GM19193 (cell line): ENCODE measurements around the gene C4orf50.

Experiments
- POLR2A ChIP-seq: IDR thresholded peaks from 4 replicates; pipeline ENCODE4 v1.6.1; 2011; ENCODE audit not compliant: insufficient read depth, insufficient read length; ENCODE audit errors: extremely low read depth

The C4orf50 gene

DNA sequence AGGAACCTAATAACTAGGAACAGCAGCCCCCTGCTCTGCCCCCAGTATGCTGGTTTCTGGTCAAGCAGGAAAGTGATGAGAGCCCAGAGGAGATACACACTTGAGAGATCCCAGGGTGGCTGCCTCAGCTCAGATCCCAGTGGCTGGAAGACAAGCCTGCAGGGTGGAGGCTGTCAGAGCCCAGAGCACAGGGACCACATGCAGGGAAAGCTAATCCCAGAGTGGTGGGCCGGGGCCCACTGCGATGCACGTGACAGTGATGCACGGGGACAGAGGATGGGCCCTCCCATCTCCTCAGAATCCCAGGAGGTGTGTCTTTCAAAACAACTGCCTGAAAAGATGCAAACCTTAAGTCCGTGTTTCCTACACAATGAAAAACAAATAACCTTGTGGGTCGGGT is 96.2 kb downstream of the C4orf50 start:
- TF ChIP-seq POLR2A, result no peak

DNA sequence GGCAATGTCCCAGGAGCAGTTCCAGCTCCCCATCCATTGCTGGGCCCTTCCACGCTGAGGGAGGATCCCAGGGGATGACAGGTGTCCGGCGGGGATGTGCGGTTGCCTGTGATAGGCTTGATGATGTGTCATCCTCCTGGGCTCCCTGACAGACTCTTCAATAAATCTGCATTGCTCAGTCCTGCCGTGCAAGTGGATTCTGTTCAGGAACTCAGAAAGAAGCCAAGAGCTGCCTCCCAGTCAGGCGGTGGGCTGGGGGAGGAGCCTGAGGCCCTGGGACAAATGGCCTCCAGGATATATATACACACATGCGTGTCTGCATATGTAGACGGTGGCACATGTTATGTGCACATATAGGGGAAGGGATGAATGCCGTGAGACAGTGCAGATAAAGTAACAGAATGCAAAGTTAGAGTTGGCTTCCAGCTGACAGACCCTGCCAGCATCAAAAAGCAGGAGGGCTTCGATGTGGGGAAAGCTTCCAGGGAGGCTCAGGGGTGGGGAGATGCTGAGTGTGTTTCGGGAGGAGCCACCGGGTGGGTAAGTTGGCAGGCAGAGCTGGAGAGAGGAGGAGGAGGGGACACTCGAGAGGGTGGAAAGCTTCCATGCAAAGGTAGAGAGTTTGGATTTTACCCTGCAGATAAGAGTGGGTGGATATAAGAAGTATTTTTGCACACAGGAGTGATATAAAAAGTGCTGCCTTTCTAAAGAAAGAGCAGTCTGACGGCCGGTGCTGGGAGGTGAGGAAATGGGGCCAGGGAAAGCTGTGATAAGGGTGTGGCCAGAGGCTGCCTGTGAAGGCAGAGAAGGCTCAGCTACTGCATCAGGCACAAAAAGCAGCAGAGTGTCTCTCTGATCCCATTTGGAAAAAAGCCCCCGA is 96.9 kb downstream of the C4orf50 start:
- no peak for TF ChIP-seq POLR2A

- no peak for TF ChIP-seq POLR2A
Measured at GRCh38 chr4:5919571-5919970, 98.7 kb downstream of the C4orf50 start.

DNA sequence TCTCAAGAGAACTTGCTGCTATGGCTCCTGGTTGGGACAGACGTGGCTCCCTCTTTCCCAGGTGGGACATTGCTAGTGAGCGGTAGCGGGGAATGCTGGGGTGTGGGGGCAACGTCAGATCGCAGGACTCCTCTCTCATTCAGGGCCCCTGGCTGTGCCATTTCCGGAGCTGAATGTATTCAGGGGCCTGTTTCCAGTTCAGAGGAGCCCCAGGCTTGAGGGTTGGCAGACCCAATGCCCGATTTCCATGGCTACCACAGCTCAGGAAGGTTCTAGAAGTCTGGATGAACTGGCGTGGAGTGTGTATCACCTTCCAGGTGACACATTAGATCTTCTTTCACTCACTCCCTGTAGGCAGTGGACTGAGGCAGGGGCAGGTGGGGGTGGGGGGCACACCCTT is 99.2 kb downstream of the C4orf50 start:
- TF ChIP-seq POLR2A, result no peak

DNA sequence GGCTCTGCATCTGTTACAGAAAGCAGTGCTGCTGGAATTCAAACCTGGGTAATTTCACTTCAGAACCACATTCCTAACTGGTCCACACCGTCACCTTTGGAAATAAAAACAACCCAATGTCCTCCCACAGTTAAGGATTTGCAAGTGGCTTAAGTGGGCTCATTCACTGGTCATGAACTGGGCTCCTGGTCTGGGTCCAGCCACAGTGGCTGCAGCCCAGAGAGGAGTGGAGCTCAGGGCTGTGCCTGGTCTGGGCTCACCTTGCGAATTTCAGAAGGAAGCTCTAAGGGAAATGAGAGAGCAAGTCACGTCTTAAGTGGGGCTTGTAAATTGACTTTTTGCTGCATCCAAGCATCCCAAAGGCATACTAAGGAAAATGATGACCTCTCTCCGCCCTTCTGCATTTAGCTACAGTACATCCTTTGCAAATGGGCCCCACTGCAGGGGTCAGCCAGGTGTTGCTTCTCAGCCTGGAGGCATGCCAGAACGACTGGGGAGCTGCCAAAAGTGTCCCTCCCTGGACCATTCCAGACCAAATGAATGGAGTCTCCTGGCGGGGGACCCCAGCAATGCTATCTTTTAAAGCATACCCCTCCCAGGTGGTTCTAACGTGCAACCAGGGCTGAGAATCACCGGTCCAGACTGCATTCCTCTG is 99.8 kb downstream of the C4orf50 start:
- TF ChIP-seq POLR2A, result no peak

DNA sequence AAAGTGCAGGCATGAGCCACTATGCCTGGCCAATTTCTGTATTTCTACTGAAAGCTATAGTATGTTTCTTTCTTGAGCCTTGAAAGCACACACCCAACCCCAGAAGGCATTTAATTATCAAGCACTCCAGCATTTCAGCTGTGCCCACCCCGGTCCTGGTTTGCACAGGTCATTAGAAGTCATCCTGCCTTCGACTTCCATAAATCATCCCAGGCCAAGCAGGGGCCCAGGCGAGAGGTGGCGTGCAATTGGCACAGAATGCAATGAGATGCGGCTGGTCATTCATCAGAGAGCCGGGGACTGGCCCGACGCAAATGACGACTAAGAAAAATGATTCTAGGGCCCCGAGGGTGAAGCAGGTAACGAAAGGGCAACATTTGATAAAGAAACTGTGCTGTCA is 100.6 kb downstream of the C4orf50 start:
- no peak for TF ChIP-seq POLR2A

GRCh38 chr4:5916229-5916628 is 102.0 kb downstream of the C4orf50 start:
- TF ChIP-seq POLR2A, result no peak

- no peak for TF ChIP-seq POLR2A
Measured at GRCh38 chr4:5913454-5913853, 104.8 kb downstream of the C4orf50 start.

DNA sequence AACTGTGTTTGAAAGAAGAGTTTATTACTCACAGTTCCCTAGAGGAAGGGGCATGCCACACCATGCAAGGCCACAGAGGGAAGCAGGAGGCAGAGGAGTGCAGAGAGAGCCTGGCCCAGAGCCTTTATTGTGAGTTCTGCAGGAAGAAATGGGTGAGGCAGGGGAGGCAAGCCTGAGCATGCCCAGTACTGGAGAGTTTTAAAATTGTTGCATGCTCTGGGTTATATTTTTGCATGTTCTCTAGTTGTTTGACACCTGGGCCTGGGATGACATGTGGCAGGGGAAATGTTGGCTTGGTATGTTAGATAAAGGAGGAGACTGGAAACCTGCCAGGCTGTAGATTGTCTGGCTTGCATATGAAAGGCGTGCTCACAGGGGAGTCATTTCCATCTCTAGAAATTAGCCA is 105.6 kb downstream of the C4orf50 start:
- no peak for TF ChIP-seq POLR2A

GRCh38 chr4:5908876-5909427 is 109.3 kb downstream of the C4orf50 start:
- TF ChIP-seq POLR2A, result no peak

DNA sequence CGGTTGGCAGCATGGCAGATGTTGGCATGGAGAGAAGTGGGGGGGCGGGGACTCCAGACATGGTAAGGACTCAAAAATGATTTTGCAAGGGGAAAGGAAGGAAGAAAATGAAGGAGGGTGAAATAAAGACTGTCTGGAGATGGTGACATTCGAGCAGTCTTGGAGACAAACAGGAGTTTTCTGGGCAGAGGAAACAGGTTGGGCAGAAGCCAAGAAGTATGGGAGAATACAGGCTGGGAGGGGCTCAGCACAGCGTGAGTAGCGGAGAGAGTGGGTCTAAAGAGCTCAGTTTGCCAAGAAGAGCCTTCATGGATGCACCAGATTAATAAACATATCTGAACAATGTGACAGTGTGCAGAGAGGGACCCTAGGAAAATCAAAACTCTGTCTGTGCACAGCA is 112.0 kb downstream of the C4orf50 start:
- TF ChIP-seq POLR2A, result no peak

GRCh38 chr4:5905714-5906113 is 112.5 kb downstream of the C4orf50 start:
- TF ChIP-seq POLR2A, result no peak

DNA sequence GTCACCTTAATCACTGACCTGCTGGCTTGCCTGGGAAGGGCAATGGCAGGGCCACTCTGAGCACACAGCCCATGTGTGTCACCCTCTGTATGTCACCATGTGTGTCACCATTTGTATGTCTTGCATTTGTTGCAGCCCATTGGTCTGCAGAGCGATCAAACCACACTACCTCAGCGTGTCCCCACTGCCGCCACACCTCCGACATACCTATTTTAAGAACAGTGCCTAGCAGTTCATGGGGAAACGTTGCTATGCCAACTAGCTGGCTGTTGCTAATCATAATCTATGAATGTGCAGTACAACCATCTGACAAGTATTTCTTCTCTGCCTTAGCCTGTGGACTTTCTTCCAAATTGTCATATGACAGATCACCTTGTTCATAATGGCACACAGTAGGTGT is 117.4 kb downstream of the C4orf50 start:
- TF ChIP-seq POLR2A, result no peak

GRCh38 chr4:5899881-5900280 is 118.3 kb downstream of the C4orf50 start:
- TF ChIP-seq POLR2A, result no peak

DNA sequence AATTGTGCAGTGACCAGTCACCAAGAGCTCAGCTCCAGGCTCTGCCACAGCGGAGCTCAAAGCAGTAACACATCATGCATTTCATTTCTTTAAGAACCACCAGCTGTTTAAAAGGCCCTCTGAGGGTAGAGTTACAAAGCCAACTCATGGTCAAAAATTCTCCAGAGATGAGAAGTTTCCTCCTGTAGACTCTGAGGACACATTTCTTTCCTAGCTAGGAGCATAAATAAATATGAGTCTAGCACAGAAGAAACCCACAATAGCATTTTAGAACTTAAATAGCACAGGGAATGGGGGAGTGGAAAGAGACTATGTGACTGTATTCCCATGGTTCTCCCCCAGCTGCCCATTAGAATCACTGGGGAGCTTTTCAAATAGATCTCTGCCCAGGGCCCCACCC is 118.8 kb downstream of the C4orf50 start:
- TF ChIP-seq POLR2A, result no peak

GRCh38 chr4:5897674-5898073 is 120.6 kb downstream of the C4orf50 start:
- no peak for TF ChIP-seq POLR2A
